ENCODE data around the gene NDNF.

- no peak for TF ChIP-seq EP300 (IDR thresholded peaks at IDR 0.05)
- no peak for TF ChIP-seq CTCF (IDR thresholded peaks at IDR 0.05)
- TF ChIP-seq POLR2A (IDR thresholded peaks at IDR 0.05): no peak
- no peak for TF ChIP-seq POLR2AphosphoS5 (IDR thresholded peaks at IDR 0.05)
Measured at GRCh38 chr4:121107507-121107906, 35.2 kb upstream of the NDNF start.

Data from sigmoid colon (tissue), 4 donors.